ENCODE results near the gene MPEG1.

GRCh38 chr11:59171508-59172322, 41.0 kb downstream of the MPEG1 start, which contains the start of gene DTX4:
- TF ChIP-seq, protein P1, sequence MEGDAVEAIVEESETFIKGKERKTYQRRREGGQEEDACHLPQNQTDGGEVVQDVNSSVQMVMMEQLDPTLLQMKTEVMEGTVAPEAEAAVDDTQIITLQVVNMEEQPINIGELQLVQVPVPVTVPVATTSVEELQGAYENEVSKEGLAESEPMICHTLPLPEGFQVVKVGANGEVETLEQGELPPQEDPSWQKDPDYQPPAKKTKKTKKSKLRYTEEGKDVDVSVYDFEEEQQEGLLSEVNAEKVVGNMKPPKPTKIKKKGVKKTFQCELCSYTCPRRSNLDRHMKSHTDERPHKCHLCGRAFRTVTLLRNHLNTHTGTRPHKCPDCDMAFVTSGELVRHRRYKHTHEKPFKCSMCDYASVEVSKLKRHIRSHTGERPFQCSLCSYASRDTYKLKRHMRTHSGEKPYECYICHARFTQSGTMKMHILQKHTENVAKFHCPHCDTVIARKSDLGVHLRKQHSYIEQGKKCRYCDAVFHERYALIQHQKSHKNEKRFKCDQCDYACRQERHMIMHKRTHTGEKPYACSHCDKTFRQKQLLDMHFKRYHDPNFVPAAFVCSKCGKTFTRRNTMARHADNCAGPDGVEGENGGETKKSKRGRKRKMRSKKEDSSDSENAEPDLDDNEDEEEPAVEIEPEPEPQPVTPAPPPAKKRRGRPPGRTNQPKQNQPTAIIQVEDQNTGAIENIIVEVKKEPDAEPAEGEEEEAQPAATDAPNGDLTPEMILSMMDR (IDR thresholded peaks at IDR 0.05; ENCODE audit: low read depth, low read length, poor library complexity, severe bottlenecking): peak; percentile 82
- TF ChIP-seq EZH2phosphoT487 (IDR thresholded peaks at IDR 0.05; ENCODE audit: borderline replicate concordance, low read length): no peak

Data from DOHH2 (cell line).